T-helper 1 cell (primary cell): Measurements from ENCODE around the gene EOGT.

ENCODE experiments used
- DNase-seq, 5 donors: peaks; one replicate each; pipeline ENCODE4 v3.0.0-alpha.2; 2012 to 2020

Gene EOGT

GRCh38 chr3:68953816-68954444 is 59.6 kb downstream of the EOGT start:
- no peak for DNase-seq

GRCh38 chr3:68945225-68945624 is 68.3 kb downstream of the EOGT start:
- no peak for DNase-seq

GRCh38 chr3:68943753-68944500 is 69.6 kb downstream of the EOGT start:
- DNase-seq, result no peak

- no peak for DNase-seq
Measured at GRCh38 chr3:68941055-68941454, 72.4 kb downstream of the EOGT start.

- no peak for DNase-seq
Measured at GRCh38 chr3:68936856-68937255, 76.6 kb downstream of the EOGT start.

GRCh38 chr3:68935778-68936177 is 77.7 kb downstream of the EOGT start:
- DNase-seq, result no peak

- DNase-seq, result no peak
Measured at GRCh38 chr3:68931406-68932149, 81.9 kb downstream of the EOGT start.
